NCI-H1436 treated with DMSO at 0.1 percent for 48 hours (cell line): Measurements from ENCODE around the gene CD84.
"Not testable (repeated sequence)": the region's sequence is repeated elsewhere in the genome, so short reads cannot be mapped to it uniquely, and the experiment has no call there.

Source experiments
- DNase-seq: peaks from one replicate; lab custom pipeline; 2025; lab: John Stamatoyannopoulos, UW

The CD84 gene

GRCh38 chr1:160608941-160609340 is 29.6 kb upstream of the CD84 start:
- DNase-seq, result no peak

DNA sequence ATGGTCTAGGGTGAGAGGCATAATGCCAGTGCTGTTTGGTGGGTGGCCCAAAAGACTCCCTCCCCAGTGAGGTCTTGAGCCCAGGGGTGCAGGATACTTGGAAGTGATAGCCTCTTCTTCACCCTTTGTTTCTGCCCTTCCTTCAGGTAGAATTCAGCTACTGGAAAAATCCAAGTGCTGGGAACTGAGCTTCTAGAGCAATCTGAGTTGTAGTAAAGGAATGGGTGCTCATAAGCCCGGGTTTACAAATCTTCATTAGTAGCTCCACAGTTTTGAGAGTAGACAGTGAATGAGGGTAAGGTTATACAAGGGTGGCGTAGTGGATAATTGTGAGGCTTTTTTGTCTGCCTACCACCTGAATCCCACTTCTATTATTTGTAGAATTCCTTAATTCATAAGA is 29.2 kb upstream of the CD84 start:
- DNase-seq, result no peak

- no peak for DNase-seq
Observed at GRCh38 chr1:160608057-160608456, 28.8 kb upstream of the CD84 start.

GRCh38 chr1:160607672-160608032 is 28.4 kb upstream of the CD84 start:
- DNase-seq, result no peak

GRCh38 chr1:160607011-160607671 is 27.8 kb upstream of the CD84 start:
- DNase-seq, result no peak

DNA sequence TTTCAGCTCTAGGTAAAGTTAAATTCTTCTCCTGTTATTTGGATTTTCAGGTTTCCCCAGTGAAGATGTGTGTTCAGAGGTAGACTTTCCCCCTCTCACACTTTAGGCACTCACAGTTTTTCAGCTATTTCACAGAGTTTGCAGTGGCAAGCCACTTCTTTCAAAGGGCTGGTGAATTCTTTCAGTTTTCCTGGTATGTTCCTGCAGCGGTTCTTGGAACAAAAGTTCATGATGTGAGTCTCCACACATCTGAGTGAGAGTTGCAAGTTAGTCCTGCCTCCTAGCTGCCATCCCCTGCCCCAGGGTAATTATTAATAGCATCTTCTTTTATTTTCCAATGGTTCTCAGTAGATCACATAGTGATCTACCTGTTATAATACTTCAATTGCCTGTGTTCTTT is 27.3 kb upstream of the CD84 start:
- DNase-seq, result no peak

- no peak for DNase-seq
Observed at GRCh38 chr1:160605792-160606479, 26.6 kb upstream of the CD84 start.

GRCh38 chr1:160605205-160605604 is 25.9 kb upstream of the CD84 start:
- no peak for DNase-seq

DNA sequence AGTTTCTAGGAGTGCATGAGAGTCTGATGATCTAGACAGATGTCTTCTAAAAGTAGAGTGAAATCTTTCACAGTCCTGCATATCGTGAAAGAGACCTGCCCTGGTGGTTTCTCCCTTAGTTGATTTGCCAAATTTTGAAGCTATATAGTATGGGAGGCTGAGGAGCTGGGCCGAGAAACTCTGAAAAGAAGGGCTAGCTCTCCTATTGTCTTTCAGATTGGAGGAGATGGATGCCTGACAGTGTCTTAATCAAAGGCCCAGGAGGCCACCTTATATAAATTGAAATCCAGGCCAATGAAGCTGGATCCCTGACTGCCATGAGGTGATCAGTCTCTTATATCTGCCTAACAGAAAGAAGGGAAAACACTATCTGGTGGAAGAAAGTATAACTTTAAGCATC is 18.4 kb upstream of the CD84 start:
- DNase-seq, result no peak

DNA sequence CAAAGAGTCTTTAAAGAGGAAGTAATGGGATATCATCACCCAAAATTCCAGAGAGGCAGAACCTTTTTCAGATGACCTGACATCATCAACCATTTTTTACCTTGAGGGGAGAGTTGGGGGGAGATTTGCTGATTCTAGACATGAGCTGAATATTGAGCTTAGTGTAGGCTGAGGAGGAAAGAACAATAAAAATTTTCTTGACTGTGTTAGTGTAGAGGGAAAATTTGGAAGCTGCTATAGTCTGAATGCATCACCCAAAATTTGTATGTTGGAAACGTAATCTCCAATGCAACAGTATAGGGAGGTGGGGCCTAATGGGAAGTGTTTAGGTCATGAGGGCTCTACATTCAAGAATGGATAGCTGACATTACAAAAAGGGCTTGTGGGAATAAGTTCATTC is 17.8 kb upstream of the CD84 start:
- no peak for DNase-seq

GRCh38 chr1:160590488-160590887 is 11.2 kb upstream of the CD84 start:
- DNase-seq, result no peak

- no peak for DNase-seq
Observed at GRCh38 chr1:160588468-160588867, 9.2 kb upstream of the CD84 start.

DNA sequence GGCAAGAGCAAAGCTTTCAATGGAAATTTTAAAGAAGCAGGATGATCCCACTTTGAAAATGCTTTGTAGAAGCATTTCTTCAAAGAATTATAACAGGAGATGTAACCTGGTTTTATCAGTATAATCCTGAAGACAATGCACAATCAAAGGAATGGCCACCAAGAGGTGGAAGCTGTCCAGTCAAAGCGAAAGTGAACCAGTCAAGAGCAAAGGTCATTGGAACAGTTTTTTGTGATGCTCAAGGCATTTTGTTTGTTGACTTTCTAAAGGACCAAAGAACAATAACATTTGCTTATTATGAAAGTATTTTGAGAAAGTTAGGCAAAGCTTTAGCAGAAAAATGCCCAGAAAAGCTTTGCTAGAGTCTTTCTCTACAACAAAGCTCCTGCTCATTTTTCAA is 5.5 kb upstream of the CD84 start:
- no peak for DNase-seq

DNA sequence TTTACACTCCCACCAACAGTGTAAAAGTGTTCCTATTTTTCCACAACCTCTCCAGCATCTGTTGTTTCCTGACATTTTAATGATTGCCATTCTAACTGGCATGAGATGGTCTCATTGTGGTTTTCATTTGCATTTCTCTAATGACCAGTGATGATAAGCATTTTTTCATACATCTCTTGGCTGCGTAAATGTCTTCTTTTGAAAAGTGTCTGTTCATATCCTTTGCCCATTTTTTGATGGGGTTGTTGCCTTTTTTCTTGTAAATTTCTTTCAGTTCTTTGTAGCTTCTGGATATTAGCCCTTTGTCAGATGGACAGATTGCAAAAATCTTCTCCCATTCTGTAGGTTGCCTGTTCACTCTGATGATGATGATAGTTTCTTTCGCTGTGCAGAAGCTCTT is 3.7 kb upstream of the CD84 start:
- DNase-seq, result not testable (repeated sequence)

- no peak for DNase-seq
Observed at GRCh38 chr1:160581961-160582360, 2.7 kb upstream of the CD84 start.

DNA sequence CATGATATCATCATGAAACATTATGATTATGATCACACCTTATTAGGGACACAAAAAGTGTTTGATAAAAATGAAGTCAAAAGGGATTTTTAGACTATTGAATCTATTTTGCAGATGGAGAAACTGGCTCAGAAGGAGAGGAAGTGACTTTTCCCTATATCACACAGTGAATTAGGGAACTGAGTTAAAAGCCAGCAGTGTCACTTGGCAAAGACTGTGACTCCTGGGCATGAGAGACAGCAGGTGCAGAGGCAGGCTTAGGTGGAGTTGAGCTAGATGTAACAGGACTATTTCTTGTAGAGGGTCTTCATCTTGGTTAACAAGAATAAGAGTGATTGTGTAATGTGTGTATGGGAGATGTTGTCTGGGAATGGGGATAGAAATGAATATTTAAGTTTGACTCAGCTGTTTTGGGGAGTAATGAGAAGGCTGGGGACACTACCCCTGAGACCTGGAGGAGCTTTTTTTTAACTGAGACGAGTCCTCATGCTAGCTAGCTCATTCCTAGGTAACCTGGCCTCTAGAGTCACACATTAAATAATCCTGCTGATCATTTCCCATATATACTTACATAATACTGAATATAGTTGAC is 1.0 kb upstream of the CD84 start:
- no peak for DNase-seq

DNA sequence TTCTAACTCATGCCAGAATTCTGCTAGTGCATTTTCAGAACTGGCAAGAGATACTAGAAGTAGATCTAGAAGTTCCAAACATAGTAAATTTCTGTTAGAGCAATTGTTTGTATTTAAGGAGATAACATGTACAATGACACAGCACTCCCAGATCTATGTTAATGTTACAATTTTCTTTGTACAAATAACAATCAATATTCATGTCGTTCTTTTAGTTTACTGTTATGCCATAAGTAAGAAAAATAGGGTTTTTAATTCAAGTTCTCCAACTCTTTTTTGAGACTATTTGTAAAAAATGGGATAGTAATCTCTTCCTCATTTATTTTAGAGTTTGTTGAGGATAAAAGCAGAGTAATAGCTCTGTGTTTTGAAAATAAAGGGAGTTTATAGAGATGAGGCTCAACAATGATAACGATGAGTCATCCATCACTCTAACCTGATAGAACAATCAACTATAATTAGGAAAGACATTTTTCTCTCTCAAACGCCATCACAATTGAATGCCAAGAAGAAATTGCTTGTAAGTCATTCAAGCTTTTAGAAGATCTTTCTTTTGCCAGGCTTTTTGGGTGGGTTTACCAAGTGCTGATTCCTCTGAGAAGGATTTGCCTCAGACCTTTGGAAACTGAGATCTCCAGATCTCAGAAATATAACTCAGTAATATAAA is 638 bp downstream of the CD84 start:
- DNase-seq, result no peak

- no peak for DNase-seq
Observed at GRCh38 chr1:160578175-160578524, 1.1 kb downstream of the CD84 start.

- DNase-seq, result no peak
Observed at GRCh38 chr1:160577671-160578070, 1.6 kb downstream of the CD84 start.

DNA sequence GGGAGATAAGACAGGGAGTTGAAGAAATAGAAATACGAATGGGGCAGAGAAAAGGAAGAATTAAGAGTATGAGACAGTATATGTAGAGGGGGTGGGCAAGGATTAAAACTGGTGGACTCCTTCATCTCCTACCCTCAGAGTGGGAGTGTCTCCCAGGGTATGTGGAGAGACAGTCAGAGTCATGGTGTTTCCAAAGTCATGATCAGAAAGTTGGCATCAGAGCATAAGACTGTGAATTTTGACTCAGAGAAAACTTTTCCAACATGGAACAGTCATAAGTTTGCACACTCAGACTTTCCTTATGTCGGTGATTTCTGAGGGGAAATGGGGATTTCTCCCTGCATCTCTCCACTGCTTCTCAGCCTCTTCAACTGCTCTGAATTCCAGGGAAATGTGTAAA is 2.4 kb downstream of the CD84 start:
- DNase-seq, result no peak

- no peak for DNase-seq
Observed at GRCh38 chr1:160576390-160576789, 2.9 kb downstream of the CD84 start.

GRCh38 chr1:160575112-160575664 is 4.1 kb downstream of the CD84 start:
- no peak for DNase-seq

- no peak for DNase-seq
Observed at GRCh38 chr1:160570840-160571239, 8.5 kb downstream of the CD84 start.
